Gastroesophageal sphincter (tissue), 3 donors: ENCODE results near the gene KRTAP1-4.

Source experiments
- CTCF ChIP-seq, 4 experiments: fragments of 200-600 bp in 2 of 4; fragments of 450-650 bp in 2 of 4; sonication (generic) in 1 of 4; IDR thresholded peaks; one replicate each; pipeline ENCODE4 v1.5.1; 2017 to 2019; ENCODE audit warnings: antibody characterized with exemption in 4 of 4, mild to moderate bottlenecking in 2 of 4, moderate library complexity in 2 of 4
- EP300 ChIP-seq: sonication (generic); formaldehyde crosslinking; IDR thresholded peaks from one replicate; pipeline ENCODE4 v1.6.1; 2017; ENCODE audit warnings: antibody characterized with exemption, mild to moderate bottlenecking
- POLR2A ChIP-seq, 2 donors: fragments of 450-650 bp; IDR thresholded peaks; one replicate each; pipeline ENCODE4 v1.6.1; 2017; ENCODE audit warnings: antibody characterized with exemption in 2 of 2, mild to moderate bottlenecking in 2 of 2, moderate library complexity in 1 of 2
- POLR2AphosphoS5 ChIP-seq: sonication (generic); formaldehyde crosslinking; IDR thresholded peaks from one replicate; pipeline ENCODE4 v1.6.1; 2017; ENCODE audit warnings: antibody characterized with exemption

- TF ChIP-seq CTCF (IDR thresholded peaks at IDR 0.05) = no peak
- no peak for TF ChIP-seq EP300
- TF ChIP-seq POLR2A (IDR thresholded peaks at IDR 0.05) = no peak
- no peak for TF ChIP-seq POLR2AphosphoS5
Observed at GRCh38 chr17:40995116-40995515, 34.9 kb downstream of the KRTAP1-4 start.
